Hindlimb muscle (tissue), 1 donor: Measurements from ENCODE around the gene TECPR2. TPM values are rescaled to one million over a fixed set of nuclear protein-coding genes. Genes with fewer than 3 reads are reported as not detected.
"Not testable (repeated sequence)": the region's sequence is repeated elsewhere in the genome, so short reads cannot be mapped to it uniquely, and the experiment has no call there.

Experiments
- DNase-seq: peaks from one replicate; pipeline ENCODE4 v3.0.0-alpha.2; 2013
- polyA plus RNA-seq: library from polyadenylated mRNA; unstranded; fragments of 120-200 nt; gene quantifications from one replicate; pipeline ENCODE4 v1.2.1, GENCODE V29; 2013; ENCODE audit not compliant: insufficient read length

Gene TECPR2, protein sequence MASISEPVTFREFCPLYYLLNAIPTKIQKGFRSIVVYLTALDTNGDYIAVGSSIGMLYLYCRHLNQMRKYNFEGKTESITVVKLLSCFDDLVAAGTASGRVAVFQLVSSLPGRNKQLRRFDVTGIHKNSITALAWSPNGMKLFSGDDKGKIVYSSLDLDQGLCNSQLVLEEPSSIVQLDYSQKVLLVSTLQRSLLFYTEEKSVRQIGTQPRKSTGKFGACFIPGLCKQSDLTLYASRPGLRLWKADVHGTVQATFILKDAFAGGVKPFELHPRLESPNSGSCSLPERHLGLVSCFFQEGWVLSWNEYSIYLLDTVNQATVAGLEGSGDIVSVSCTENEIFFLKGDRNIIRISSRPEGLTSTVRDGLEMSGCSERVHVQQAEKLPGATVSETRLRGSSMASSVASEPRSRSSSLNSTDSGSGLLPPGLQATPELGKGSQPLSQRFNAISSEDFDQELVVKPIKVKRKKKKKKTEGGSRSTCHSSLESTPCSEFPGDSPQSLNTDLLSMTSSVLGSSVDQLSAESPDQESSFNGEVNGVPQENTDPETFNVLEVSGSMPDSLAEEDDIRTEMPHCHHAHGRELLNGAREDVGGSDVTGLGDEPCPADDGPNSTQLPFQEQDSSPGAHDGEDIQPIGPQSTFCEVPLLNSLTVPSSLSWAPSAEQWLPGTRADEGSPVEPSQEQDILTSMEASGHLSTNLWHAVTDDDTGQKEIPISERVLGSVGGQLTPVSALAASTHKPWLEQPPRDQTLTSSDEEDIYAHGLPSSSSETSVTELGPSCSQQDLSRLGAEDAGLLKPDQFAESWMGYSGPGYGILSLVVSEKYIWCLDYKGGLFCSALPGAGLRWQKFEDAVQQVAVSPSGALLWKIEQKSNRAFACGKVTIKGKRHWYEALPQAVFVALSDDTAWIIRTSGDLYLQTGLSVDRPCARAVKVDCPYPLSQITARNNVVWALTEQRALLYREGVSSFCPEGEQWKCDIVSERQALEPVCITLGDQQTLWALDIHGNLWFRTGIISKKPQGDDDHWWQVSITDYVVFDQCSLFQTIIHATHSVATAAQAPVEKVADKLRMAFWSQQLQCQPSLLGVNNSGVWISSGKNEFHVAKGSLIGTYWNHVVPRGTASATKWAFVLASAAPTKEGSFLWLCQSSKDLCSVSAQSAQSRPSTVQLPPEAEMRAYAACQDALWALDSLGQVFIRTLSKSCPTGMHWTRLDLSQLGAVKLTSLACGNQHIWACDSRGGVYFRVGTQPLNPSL (N-terminal part only)
- 15.7 TPM for polyA plus RNA-seq

DNA sequence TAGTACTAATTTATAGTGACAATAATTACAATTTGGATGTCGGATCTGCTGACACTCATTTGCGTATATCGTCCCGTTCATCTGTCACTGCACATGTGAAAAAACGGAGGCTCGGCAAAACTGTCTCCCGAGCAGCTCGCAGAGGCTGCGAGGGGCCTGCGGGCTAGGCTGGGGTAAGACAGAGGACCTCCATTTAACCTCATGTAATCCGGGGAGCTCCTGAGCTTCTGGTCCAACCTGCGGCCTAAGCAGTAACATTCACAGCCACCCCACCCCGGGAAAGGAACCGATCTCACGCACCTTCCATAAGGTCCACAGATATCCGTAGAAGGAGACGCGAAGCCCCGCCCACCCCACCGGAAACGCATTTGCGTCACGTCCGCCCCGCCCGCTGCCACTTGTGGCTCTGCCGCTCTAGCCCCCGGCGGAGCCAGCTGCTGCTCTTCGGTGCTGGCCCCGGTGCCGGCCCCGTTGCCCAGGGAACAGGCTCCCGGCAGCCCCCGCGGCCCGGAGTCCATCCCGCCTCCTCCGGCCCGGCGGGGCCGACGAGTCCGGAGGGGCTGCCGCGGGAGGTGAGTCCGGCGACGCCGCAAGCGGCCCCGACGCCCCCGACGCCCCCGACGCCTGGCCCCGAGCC, at the start of gene TECPR2, which contains the start of gene CINP:
TECPR2 (plus strand) TSS at position 397 of the 637 bp plus-strand sequence. CDS start 13,781 bp downstream, outside the sequence.
CINP (minus strand) TSS at position 346 of the 637 bp plus-strand sequence; CDS start at position 307, 39 bp downstream.
- DNase-seq: peak; percentile 95

GRCh38 chr14:102314242-102315011, 48.3 kb upstream of the TECPR2 start:
- DNase-seq: peak; percentile 87

- DNase-seq: no peak
These were observed 47.6 kb upstream of the TECPR2 start for GRCh38 chr14:102315121-102315520.

DNA sequence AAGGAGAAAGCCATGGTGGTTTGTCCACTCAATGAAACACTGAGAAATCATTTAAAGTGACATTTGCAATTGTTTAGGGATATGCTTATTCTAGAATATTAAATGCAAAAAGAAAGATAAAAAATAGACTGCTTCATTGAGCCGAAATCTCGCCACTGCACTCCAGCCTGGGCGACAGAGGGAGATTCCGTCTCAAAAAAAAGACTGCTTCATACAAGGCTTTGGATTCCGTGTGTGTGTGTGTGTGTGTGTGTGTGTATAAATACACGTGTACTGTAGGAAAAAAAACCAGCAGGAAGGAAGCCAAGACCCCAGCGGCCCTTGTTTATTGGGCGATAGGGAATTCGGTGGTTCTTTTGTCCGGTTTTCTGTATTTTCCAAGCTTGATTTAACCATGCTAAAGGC, 46.4 kb upstream of the TECPR2 start:
- peak; percentile 84 for DNase-seq

GRCh38 chr14:102316743-102317563, 45.8 kb upstream of the TECPR2 start:
- DNase-seq: peak; percentile 91

- DNase-seq: peak; percentile 8
These were observed 45.0 kb upstream of the TECPR2 start for GRCh38 chr14:102317564-102318248.

- no peak for DNase-seq
These were observed 43.9 kb upstream of the TECPR2 start for GRCh38 chr14:102318781-102319276.

DNA sequence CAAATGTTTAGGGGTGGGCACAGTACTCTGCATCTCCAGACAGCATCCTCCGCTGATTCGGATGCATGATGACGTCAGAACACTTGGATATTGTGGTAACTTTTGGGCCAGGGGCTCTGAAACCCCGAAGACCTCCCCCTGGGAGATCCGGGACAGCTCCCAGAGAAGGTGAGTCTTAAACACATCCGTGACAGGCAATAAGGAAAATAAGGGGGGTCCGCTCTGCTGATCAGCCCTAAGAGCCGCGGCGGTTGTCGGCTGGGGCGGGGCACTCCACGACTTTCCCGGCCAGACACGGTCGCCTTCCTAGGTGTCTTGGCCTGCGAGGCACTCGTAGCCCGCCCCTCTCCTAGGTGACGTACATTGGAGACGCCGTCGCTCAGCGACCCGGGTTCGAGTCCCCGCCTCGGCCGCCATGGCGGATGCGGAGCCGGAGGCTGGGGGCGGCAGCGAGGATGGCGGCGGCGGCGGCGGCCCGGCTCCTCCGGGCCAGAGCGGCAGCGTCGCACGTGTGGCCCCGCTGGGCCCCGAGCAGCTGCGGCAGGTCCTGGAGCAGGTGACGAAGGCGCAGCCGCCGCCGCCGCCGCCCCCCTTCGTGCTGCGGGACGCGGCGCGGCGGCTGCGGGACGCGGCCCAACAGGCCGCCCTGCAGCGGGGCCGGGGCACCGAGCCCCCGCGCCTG, 43.2 kb upstream of the TECPR2 start, which contains the start of gene ZNF839:
ZNF839 (plus strand) TSS at position 396 of the 682 bp plus-strand sequence; CDS start at position 416, 20 bp downstream.
- peak; percentile 91 for DNase-seq

DNA sequence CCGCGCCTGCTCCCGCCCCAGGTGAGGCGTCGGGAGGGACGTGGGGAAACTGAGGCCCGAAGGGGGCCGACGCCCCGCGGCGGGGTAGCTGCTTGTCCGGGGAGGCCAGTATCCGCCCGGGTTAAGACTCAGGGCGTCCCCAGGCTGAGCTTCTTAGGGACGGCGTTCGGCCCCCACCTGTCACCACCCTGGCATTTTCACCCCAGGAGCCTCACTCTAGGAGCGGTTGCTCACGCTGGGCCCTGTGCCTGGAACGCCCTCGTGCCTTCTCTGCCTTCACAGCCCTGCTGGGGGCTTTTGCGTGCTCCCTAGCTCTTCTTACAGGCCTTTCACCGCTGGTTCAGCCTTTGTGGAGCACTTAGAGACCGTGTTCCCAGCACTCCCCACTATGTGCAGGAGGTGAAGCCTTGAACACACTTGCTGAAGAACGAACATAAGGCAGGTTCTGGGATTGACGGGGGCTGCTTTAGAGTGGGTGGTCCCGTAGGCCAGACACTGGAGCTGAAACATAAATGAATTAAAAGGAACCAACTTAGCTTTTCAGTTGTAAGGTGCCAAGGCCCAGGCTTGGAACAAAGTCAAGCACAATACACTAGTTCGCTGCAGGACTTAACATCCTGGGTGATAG, 42.6 kb upstream of the TECPR2 start:
- peak; percentile 56 for DNase-seq

- DNase-seq: no peak
These were observed 41.9 kb upstream of the TECPR2 start for GRCh38 chr14:102320671-102321455.

GRCh38 chr14:102321456-102322422, 41.0 kb upstream of the TECPR2 start:
- peak; percentile 14 for DNase-seq

GRCh38 chr14:102323102-102323501, 39.6 kb upstream of the TECPR2 start:
- peak; percentile 22 for DNase-seq

DNA sequence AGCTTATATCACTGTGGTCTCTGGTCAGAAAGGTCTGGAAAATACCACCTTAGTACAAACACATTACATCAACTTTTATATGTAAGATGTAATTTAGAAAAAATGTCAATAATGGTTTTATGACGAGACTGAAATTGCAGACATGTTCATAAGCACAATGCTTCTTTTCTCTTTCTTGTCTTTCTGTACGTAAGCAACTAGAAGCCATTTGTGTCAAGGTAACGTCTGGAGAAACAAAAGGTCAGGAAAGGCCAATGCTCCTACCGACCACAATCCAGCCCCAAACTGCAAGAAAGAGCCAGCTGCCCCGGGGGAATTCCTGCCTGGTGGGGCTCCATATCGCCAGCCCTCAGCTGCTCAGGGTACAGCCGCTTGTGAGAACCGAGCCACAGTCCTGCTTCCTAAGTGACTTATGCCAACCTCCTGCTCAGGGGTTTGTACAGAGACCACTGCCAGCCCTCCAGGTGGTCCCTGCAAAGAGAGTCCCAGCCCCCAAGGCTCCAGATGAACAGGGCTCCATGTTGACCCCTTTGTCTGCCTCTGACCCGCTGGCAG, 36.9 kb upstream of the TECPR2 start:
- DNase-seq: no peak

DNA sequence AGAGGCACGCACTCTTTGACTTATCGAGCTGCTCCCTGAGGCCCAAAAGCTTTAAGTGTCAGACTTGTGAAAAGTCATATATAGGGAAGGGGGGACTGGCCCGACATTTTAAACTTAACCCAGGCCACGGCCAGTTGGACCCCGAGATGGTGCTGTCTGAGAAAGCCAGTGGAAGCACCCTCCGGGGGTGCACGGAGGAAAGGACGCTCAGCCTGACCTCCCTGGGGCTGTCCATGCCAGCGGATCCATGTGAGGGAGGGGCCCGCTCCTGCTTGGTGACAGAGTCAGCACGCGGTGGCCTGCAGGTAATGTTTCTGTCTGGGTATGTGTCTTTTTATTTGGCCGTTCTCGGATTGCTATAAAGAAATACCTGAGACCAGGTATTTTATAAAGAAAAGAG, 36.2 kb upstream of the TECPR2 start:
- DNase-seq: no peak

- not testable (repeated sequence) for DNase-seq
These were observed 33.4 kb upstream of the TECPR2 start for GRCh38 chr14:102329381-102329780.

DNA sequence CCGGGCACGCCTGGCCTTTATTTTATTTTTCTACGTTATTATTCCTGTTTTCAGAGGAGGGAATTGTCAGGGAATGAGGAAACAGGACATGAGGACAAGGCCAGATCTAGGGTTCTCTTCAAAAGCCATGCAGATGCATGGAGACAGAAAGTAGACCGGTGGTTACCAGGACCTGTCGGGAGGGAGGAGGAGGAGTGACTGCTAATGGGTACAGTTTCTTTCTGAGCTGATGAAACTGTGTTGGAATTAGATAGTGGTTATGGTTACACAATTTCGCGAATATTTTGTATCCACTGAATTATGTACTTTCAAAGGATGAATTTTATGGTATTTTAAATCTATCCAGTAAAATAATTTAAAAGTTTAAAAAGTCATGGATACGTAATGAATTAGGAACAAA, 31.9 kb upstream of the TECPR2 start:
- no peak for DNase-seq
